ENCODE results near the gene SERHL2.
"Not testable (repeated sequence)": the region's sequence is repeated elsewhere in the genome, so short reads cannot be mapped to it uniquely, and the experiment has no call there.

Gene SERHL2

GRCh38 chr22:42536166-42536565, 17.6 kb upstream of the SERHL2 start:
- FAIRE-seq: no peak

- FAIRE-seq: not testable (repeated sequence)
Observed at GRCh38 chr22:42536634-42537033, 17.1 kb upstream of the SERHL2 start.

- FAIRE-seq: not testable (repeated sequence)
Observed at GRCh38 chr22:42537199-42537831, 16.4 kb upstream of the SERHL2 start.

- FAIRE-seq: not testable (repeated sequence)
Observed at GRCh38 chr22:42539236-42539771, 14.5 kb upstream of the SERHL2 start.

- FAIRE-seq: no peak
Observed at GRCh38 chr22:42544686-42545085, 9.1 kb upstream of the SERHL2 start.

GRCh38 chr22:42547562-42547961, 6.2 kb upstream of the SERHL2 start:
- FAIRE-seq: no peak

- not testable (repeated sequence) for FAIRE-seq
Observed at GRCh38 chr22:42548126-42548525, 5.6 kb upstream of the SERHL2 start.

- FAIRE-seq: no peak
Observed at GRCh38 chr22:42548597-42549330, 5.0 kb upstream of the SERHL2 start.

GRCh38 chr22:42549331-42550060, 4.3 kb upstream of the SERHL2 start:
- no peak for FAIRE-seq

GRCh38 chr22:42552294-42552647, 1.5 kb upstream of the SERHL2 start:
- not testable (repeated sequence) for FAIRE-seq

- FAIRE-seq: no peak
Observed at GRCh38 chr22:42560381-42560780, 6.6 kb downstream of the SERHL2 start.

GRCh38 chr22:42560781-42561180, 7.0 kb downstream of the SERHL2 start:
- FAIRE-seq: no peak

GRCh38 chr22:42561856-42562255, 8.1 kb downstream of the SERHL2 start:
- no peak for FAIRE-seq

- FAIRE-seq: no peak
Observed at GRCh38 chr22:42562279-42562678, 8.5 kb downstream of the SERHL2 start.

GRCh38 chr22:42562684-42563083, 8.9 kb downstream of the SERHL2 start:
- no peak for FAIRE-seq

- FAIRE-seq: not testable (repeated sequence)
Observed at GRCh38 chr22:42563943-42564342, 10.2 kb downstream of the SERHL2 start.

- FAIRE-seq: no peak
Observed at GRCh38 chr22:42564699-42565098, 10.9 kb downstream of the SERHL2 start.

- FAIRE-seq: no peak
Observed at GRCh38 chr22:42565956-42566355, 12.2 kb downstream of the SERHL2 start.

GRCh38 chr22:42567950-42568349, 14.2 kb downstream of the SERHL2 start:
- not testable (repeated sequence) for FAIRE-seq

GRCh38 chr22:42570580-42570979, 16.8 kb downstream of the SERHL2 start:
- FAIRE-seq: not testable (repeated sequence)

GRCh38 chr22:42571068-42571467, 17.3 kb downstream of the SERHL2 start:
- not testable (repeated sequence) for FAIRE-seq

- FAIRE-seq: peak; percentile 97
Observed at GRCh38 chr22:42574046-42574445, 20.3 kb downstream of the SERHL2 start.

GRCh38 chr22:42574468-42574867, 20.7 kb downstream of the SERHL2 start:
- not testable (repeated sequence) for FAIRE-seq

Measured in G401.6 (cell line).